Suprapubic skin (tissue), 4 donors: ENCODE measurements around the gene RALGDS.
"Not testable (repeated sequence)": the region's sequence is repeated elsewhere in the genome, so short reads cannot be mapped to it uniquely, and the experiment has no call there.

Experiments
- EP300 ChIP-seq: sonication (generic); formaldehyde crosslinking; IDR thresholded peaks from one replicate; pipeline ENCODE4 v1.6.1; 2017; ENCODE audit warnings: antibody characterized with exemption
- POLR2A ChIP-seq, 2 donors: fragments of 450-650 bp; IDR thresholded peaks; one replicate each; pipeline ENCODE4 v1.6.1; 2017; ENCODE audit warnings: antibody characterized with exemption in 2 of 2, mild to moderate bottlenecking in 2 of 2, moderate library complexity in 2 of 2
- POLR2AphosphoS5 ChIP-seq, 3 donors: sonication (generic); formaldehyde crosslinking; IDR thresholded peaks; one replicate each; pipeline ENCODE4 v1.6.1; 2017; ENCODE audit warnings: antibody characterized with exemption in 3 of 3
- TF ChIP-seq, protein P1 (sequence below), 2 donors: fragments of 200-600 bp in 1 of 2; fragments of 450-650 bp in 1 of 2; sonication (generic) in 1 of 2; IDR thresholded peaks; one replicate each; pipeline ENCODE4 v1.5.1; 2016 to 2019; ENCODE audit warnings: antibody characterized with exemption in 2 of 2, mild to moderate bottlenecking in 1 of 2, moderate library complexity in 1 of 2

DNA sequence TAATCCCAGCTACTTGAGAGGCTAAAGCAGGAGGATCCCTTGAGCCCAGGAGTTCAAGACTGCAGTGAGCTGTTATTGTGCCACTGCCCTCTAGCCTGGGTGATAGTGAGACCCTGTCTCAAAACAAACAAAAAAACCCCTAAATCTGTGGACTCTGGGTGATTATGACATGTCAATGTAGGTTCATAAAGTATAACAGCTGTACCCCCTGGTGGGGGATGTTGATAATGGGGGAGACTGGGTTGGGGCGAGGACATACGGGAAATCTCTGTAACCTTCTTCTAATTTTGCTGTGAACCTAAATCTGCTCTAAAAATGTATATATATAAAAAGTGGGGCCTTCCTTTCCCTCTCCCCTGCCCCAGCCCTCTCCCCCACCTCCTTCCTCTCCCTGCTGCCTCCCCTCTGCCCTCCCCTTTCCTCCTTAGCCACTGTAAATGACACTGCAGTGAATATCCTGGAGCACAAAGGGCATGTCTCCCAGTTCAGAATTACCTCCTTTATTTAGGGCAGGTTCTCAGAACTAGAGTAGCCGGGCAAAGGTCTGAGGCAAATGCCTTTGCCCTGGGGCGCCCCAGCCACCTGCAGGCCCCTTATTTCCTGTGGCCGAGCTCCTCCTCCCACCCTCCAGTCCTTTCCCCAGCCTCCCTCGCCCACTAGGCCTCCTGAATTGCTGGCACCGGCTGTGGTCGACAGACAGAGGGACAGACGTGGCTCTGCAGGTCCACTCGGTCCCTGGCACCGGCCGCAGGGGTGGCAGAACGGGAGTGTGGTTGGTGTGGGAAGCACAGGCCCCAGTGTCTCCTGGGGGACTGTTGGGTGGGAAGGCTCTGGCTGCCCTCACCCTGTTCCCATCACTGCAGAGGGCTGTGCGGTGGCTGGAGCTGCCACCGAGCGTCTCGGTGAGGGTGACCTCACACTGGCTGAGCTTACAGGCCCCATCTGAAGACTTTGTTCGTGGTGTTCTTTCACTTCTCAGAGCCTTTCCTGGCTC lies 40.0 kb downstream of the RALGDS start:
- TF ChIP-seq, protein P1, sequence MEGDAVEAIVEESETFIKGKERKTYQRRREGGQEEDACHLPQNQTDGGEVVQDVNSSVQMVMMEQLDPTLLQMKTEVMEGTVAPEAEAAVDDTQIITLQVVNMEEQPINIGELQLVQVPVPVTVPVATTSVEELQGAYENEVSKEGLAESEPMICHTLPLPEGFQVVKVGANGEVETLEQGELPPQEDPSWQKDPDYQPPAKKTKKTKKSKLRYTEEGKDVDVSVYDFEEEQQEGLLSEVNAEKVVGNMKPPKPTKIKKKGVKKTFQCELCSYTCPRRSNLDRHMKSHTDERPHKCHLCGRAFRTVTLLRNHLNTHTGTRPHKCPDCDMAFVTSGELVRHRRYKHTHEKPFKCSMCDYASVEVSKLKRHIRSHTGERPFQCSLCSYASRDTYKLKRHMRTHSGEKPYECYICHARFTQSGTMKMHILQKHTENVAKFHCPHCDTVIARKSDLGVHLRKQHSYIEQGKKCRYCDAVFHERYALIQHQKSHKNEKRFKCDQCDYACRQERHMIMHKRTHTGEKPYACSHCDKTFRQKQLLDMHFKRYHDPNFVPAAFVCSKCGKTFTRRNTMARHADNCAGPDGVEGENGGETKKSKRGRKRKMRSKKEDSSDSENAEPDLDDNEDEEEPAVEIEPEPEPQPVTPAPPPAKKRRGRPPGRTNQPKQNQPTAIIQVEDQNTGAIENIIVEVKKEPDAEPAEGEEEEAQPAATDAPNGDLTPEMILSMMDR (IDR thresholded peaks at IDR 0.05): not testable (repeated sequence)
- TF ChIP-seq POLR2A (IDR thresholded peaks at IDR 0.05); EP300; POLR2AphosphoS5 (IDR thresholded peaks at IDR 0.05): not testable (repeated sequence)
